H1 (cell line): ENCODE measurements around the gene ATG2B. TPM values are rescaled to one million over a fixed set of nuclear protein-coding genes. Genes with fewer than 3 reads are reported as not detected.

Experiments used
- CTCF ChIA-PET: fragments of 300-600 bp; sonication (Branson Sonifier 250); formaldehyde crosslinking; loops from one replicate; lab custom pipeline; 2021; ENCODE audit not compliant: partially characterized antibody; lab: Charles Lee
- POLR2A ChIA-PET: fragments of 300-600 bp; sonication (Branson Sonifier 250); formaldehyde crosslinking; loops from one replicate; lab custom pipeline; 2021; ENCODE audit warnings: inconsistent platforms; ENCODE audit not compliant: partially characterized antibody; lab: Charles Lee
- DNase-seq, 2 experiments: peaks; one replicate each; pipeline versions ENCODE4 v3.0.0 to v3.0.0-alpha.2; 2010 to 2022; ENCODE audit warnings: low spot score in 2 of 2, low read depth in 1 of 2, mixed read lengths in 1 of 2
- FAIRE-seq: peaks from 2 replicates; lab custom pipeline; 2011; peaks lifted over from hg19 to GRCh38; lab: Jason Lieb, UNC
- H2AFZ ChIP-seq: 2 replicates; pipeline ENCODE4 v1.8.1; 2012; ENCODE audit warnings: low read length, inconsistent platforms
- H2AK5ac ChIP-seq: 2 replicates; pipeline ENCODE4 v1.6.1; 2013; ENCODE audit warnings: low read depth, low read length
- H2BK120ac ChIP-seq: replicated peaks from 2 replicates; pipeline ENCODE3; 2013; ENCODE audit warnings: low read depth, low read length, inconsistent platforms
- H2BK12ac ChIP-seq: 2 replicates; pipeline ENCODE4 v1.6.1; 2013; ENCODE audit warnings: low read depth, low read length
- H2BK15ac ChIP-seq: 2 replicates; pipeline ENCODE4 v1.6.1; 2013; ENCODE audit warnings: low read length
- H2BK20ac ChIP-seq: 2 replicates; pipeline ENCODE4 v1.6.1; 2013; ENCODE audit warnings: low read length
- H2BK5ac ChIP-seq: 2 replicates; pipeline ENCODE4 v1.6.1; 2013; ENCODE audit warnings: low read depth, low read length
- H3K14ac ChIP-seq: 2 replicates; pipeline ENCODE4 v1.6.1; 2013; ENCODE audit warnings: inconsistent platforms; ENCODE audit not compliant: insufficient read length
- H3K18ac ChIP-seq: 2 replicates; pipeline ENCODE4 v1.6.1; 2013; ENCODE audit warnings: low read length; ENCODE audit errors: extremely low read depth
- H3K23ac ChIP-seq: 2 replicates; pipeline ENCODE4 v1.6.1; 2013; ENCODE audit warnings: inconsistent platforms; ENCODE audit not compliant: insufficient read length
- H3K23me2 ChIP-seq: 2 replicates; pipeline ENCODE4 v1.6.1; 2013; ENCODE audit warnings: low read depth, low read length
- H3K27ac ChIP-seq: 2 replicates; pipeline ENCODE4 v1.6.1; 2011; ENCODE audit warnings: low read depth, low read length, inconsistent platforms
- H3K27me3 ChIP-seq, 4 experiments: replicated peaks in 1 of 4; 1 replicate in 1 of 4; 2 replicates in 3 of 4; pipeline versions ENCODE4 v1.6.1 to v1.8.1; 2011 to 2013; ENCODE audit warnings: low read length in 3 of 4, mild to moderate bottlenecking in 3 of 4, inconsistent platforms in 2 of 4, mixed read lengths in 2 of 4, moderate library complexity in 1 of 4; ENCODE audit not compliant: control insufficient read depth in 3 of 4, insufficient read depth in 3 of 4; ENCODE audit errors: extremely low read depth in 1 of 4
- H3K36me3 ChIP-seq, 4 experiments: 2 replicates each; pipeline versions ENCODE4 v1.6.1 to v1.8.1; 2011 to 2013; ENCODE audit warnings: mild to moderate bottlenecking in 4 of 4, low read length in 3 of 4, moderate library complexity in 2 of 4, control low read depth in 1 of 4, inconsistent platforms in 1 of 4; ENCODE audit not compliant: insufficient read depth in 4 of 4, control insufficient read depth in 2 of 4
- H3K4ac ChIP-seq: replicated peaks from 2 replicates; pipeline ENCODE3; 2013; ENCODE audit warnings: low read length, low read depth, mixed read lengths, inconsistent platforms; ENCODE audit not compliant: insufficient read length
- H3K4me1 ChIP-seq, 4 experiments: replicated peaks in 1 of 4; 1 replicate in 1 of 4; 2 replicates in 3 of 4; pipeline versions ENCODE4 v1.6.1 to v1.8.1; 2011 to 2013; ENCODE audit warnings: low read length in 3 of 4, inconsistent platforms in 2 of 4, mixed read lengths in 1 of 4; ENCODE audit not compliant: insufficient read depth in 4 of 4, control insufficient read depth in 3 of 4
- H3K4me2 ChIP-seq, 2 experiments: 2 replicates each; pipeline versions ENCODE4 v1.6.1 to v1.8.1; 2011 to 2013; ENCODE audit warnings: low read depth in 2 of 2, low read length in 2 of 2, control low read depth in 1 of 2, inconsistent platforms in 1 of 2, mild to moderate bottlenecking in 1 of 2; ENCODE audit not compliant: insufficient read depth in 1 of 2
- H3K4me3 ChIP-seq, 4 experiments: fragments of 200-600, 300-600 bp in 1 of 4; sonication (generic), shearing (Covaris generic), sonication (Bioruptor Twin) in 1 of 4; 2 replicates each; pipeline versions ENCODE4 v1.5.1 to v1.8.1; 2011 to 2016; ENCODE audit warnings: low read length in 4 of 4, low read depth in 3 of 4, control low read depth in 2 of 4, inconsistent platforms in 2 of 4, mild to moderate bottlenecking in 2 of 4, mixed read lengths in 1 of 4, moderate library complexity in 1 of 4; ENCODE audit not compliant: insufficient read depth in 2 of 4; ENCODE audit errors: extremely low read depth in 1 of 4
- H3K56ac ChIP-seq: replicated peaks from 2 replicates; pipeline ENCODE3; 2013; ENCODE audit warnings: low read depth, mild to moderate bottlenecking, mixed read lengths, low read length, inconsistent platforms; ENCODE audit not compliant: insufficient read length
- H3K79me1 ChIP-seq: 2 replicates; pipeline ENCODE4 v1.6.1; 2013; ENCODE audit warnings: low read depth, low read length, control low read depth
- H3K79me2 ChIP-seq, 2 experiments: 2 replicates each; pipeline versions ENCODE4 v1.6.1 to v1.8.1; 2012 to 2013; ENCODE audit warnings: low read length in 2 of 2, mild to moderate bottlenecking in 2 of 2, inconsistent platforms in 1 of 2; ENCODE audit not compliant: insufficient read depth in 2 of 2, control insufficient read depth in 1 of 2
- H3K9ac ChIP-seq, 4 experiments: replicated peaks in 1 of 4; 1 replicate in 1 of 4; 2 replicates in 3 of 4; pipeline versions ENCODE4 v1.6.1 to v1.8.1; 2011 to 2013; ENCODE audit warnings: low read depth in 3 of 4, low read length in 3 of 4, control low read depth in 2 of 4, mild to moderate bottlenecking in 2 of 4, moderate library complexity in 2 of 4, inconsistent platforms in 1 of 4; ENCODE audit errors: extremely low read depth in 1 of 4
- H3K9me3 ChIP-seq, 2 experiments: 2 replicates each; pipeline versions ENCODE4 v1.6.1 to v1.8.1; 2012 to 2013; ENCODE audit warnings: mild to moderate bottlenecking in 2 of 2, moderate library complexity in 2 of 2, control low read depth in 1 of 2, inconsistent platforms in 1 of 2, low read depth in 1 of 2, low read length in 1 of 2, mixed read lengths in 1 of 2; ENCODE audit not compliant: insufficient read depth in 2 of 2
- H4K20me1 ChIP-seq, 2 experiments: replicated peaks in 1 of 2; 2 replicates each; pipeline versions ENCODE3 to v1.8.1; 2011 to 2013; ENCODE audit warnings: inconsistent platforms in 2 of 2, low read length in 2 of 2, mild to moderate bottlenecking in 1 of 2; ENCODE audit not compliant: insufficient read depth in 2 of 2, control insufficient read depth in 1 of 2
- H4K5ac ChIP-seq: 2 replicates; pipeline ENCODE4 v1.6.1; 2013; ENCODE audit warnings: low read length, low read depth, mixed read lengths, inconsistent platforms; ENCODE audit not compliant: insufficient read length
- H4K8ac ChIP-seq: 2 replicates; pipeline ENCODE4 v1.8.0; 2013; ENCODE audit warnings: mild to moderate bottlenecking, moderate library complexity, low read length, inconsistent platforms; ENCODE audit not compliant: insufficient read depth; ENCODE audit errors: extremely low read depth
- H4K91ac ChIP-seq: replicated peaks from 2 replicates; pipeline ENCODE3; 2013; ENCODE audit warnings: low read length, mixed read lengths, inconsistent platforms; ENCODE audit not compliant: insufficient read length
- CTBP2 ChIP-seq: IDR thresholded peaks from 2 replicates; pipeline ENCODE4 v1.7.0; 2011; ENCODE audit warnings: borderline replicate concordance, mild to moderate bottlenecking, moderate library complexity, mixed read lengths, low read length; ENCODE audit not compliant: insufficient read depth, insufficient read length
- TEAD4 ChIP-seq: IDR thresholded peaks from 2 replicates; pipeline ENCODE4 v1.6.1; 2012; ENCODE audit warnings: low read depth, low read length, inconsistent platforms, mixed read lengths
- ZNF274 ChIP-seq: IDR thresholded peaks from 2 replicates; pipeline ENCODE4 v1.7.0; 2012; ENCODE audit warnings: low read length, borderline replicate concordance; ENCODE audit errors: extremely low read depth
- WGBS, 2 experiments: shearing (Covaris generic) in 1 of 2; methylation state at CpG; one replicate each; pipeline versions ENCODE4 v1.1.6 to v1.1.7; 2013 to 2015; ENCODE audit warnings: low lambda C conversion rate in 2 of 2, mixed read lengths in 2 of 2, inconsistent platforms in 1 of 2, low coverage in 1 of 2, missing lambda C conversion rate in 1 of 2; ENCODE audit not compliant: insufficient replicate concordance in 2 of 2, insufficient coverage in 1 of 2, insufficient read length in 1 of 2; ENCODE audit errors: extremely low coverage in 1 of 2, missing lambda C conversion rate in 1 of 2; 5-methylcytosine and 5-hydroxymethylcytosine counted together
- polyA plus RNA-seq, 7 experiments: library from polyadenylated mRNA; depleted of rRNA in 3 of 7; stranded (reverse) in 5 of 7; unstranded in 2 of 7; fragments of >200 nt in 5 of 7; fragments of 200-250 nt in 2 of 7; gene quantifications; 1 replicate in 5 of 7; 2 replicates in 1 of 7; 4 replicates in 1 of 7; pipeline versions ENCODE4 v1.2.1 to v1.2.3, GENCODE V29; 2011 to 2013; ENCODE audit warnings: missing spikeins in 2 of 7, mixed read lengths in 2 of 7
- total RNA-seq: library from RNA; stranded (reverse); fragmentation: NEBNext Ultra II Directional; extraction: Animal tissue kit (Norgen Biotek cat#: 25700); gene quantifications from 2 replicates; pipeline ENCODE4 v1.2.1, GENCODE V29; 2021

The ATG2B gene
- total and polyA plus RNA-seq, 2 of the 8 experiments (the other 6 are each of a cell fraction or from before 2014, with no cell fraction given), result 4.6 to 14.4 TPM

DNA sequence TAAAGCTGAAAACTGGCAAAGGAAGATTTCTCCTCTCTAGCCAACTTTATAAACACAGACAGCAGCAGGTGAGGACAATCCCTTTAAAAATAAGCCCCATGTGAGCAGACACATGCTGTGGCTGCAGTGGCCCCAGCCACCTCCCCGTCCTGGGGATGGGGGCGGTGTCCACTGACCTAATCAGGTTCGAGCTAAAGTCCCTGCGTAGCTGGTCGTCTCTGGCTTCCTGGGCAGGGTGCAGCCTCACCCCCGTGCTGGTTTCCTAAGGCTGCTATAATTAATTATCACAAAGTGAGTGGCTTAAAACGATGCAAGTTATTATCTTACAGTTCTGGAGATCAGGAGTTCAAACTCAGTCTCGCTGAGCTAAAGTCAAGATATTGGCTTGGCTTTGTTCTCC is 106.1 kb downstream of the ATG2B start:
- no peak overlapping the region for H2AK5ac ChIP-seq
- ChIA-PET POLR2A (no interaction called here), CTCF (interaction anchor here (0.6 to 1.7 kb wide), 4 partner anchors 18 to 158 kb away, joined by 3 to 7 read pairs (median 3); no protein-coding TSS in a partner anchor)
- no peaks in the 10 kb centered on the region; a peak in 1 of 7 replicates for H3K4me1 ChIP-seq
- no peak overlapping the region for H3K4me2 ChIP-seq
- DNase-seq (no peak), FAIRE-seq (no peak)
- H3K18ac ChIP-seq, result no peak overlapping the region
- H3K9ac ChIP-seq, result no peak overlapping the region
- H3K79me2 ChIP-seq, result no peaks in the 10 kb centered on the region
- no peak overlapping the region for H2BK12ac ChIP-seq
- no peak overlapping the region for H4K91ac ChIP-seq
- no peak overlapping the region for H2BK15ac ChIP-seq
- no peak overlapping the region for H3K4ac ChIP-seq
- no peak overlapping the region for H2BK120ac ChIP-seq
- no peak overlapping the region for H3K23ac ChIP-seq
- H3K9me3 ChIP-seq, result peaks cover 0 to 7% of the 10 kb centered on the region in 2 experiments; a peak in 2 of 4 replicates
- H4K8ac ChIP-seq, result no peak overlapping the region
- no peak overlapping the region for H3K4me3 ChIP-seq
- no peak overlapping the region for H3K14ac ChIP-seq
- no peak overlapping the region for H3K27ac ChIP-seq
- WGBS, 2 experiments, result 84% methylated on average over 6 of the region's 8 CpGs; no CpG with 5 or more reads in 1 of the 2 experiments
- H4K20me1 ChIP-seq, result no peaks in the 10 kb centered on the region
- no peak overlapping the region for H2BK5ac ChIP-seq
- no peaks in the 10 kb centered on the region for H3K27me3 ChIP-seq
- H2AFZ ChIP-seq, result no peak overlapping the region
- no peak overlapping the region for H3K56ac ChIP-seq
- no peaks in the 10 kb centered on the region for H3K36me3 ChIP-seq
- H4K5ac ChIP-seq, result no peak overlapping the region
- H3K79me1 ChIP-seq, result no peaks in the 10 kb centered on the region
- H3K23me2 ChIP-seq, result no peaks in the 10 kb centered on the region
- no peak overlapping the region for H2BK20ac ChIP-seq
- no peak for TF ChIP-seq TEAD4
- no peak for TF ChIP-seq ZNF274
- no peak for TF ChIP-seq CTBP2
